Left hindlimb (tissue), 1 donor: ENCODE results near the gene RBM5.

ENCODE experiments used
- DNase-seq: peaks from one replicate; pipeline ENCODE4 v3.0.0-alpha.2; 2018

Gene RBM5

GRCh38 chr3:50139308-50139707, 50.6 kb downstream of the RBM5 start:
- no peak for DNase-seq

GRCh38 chr3:50139718-50140423, 51.2 kb downstream of the RBM5 start:
- DNase-seq, result no peak

DNA sequence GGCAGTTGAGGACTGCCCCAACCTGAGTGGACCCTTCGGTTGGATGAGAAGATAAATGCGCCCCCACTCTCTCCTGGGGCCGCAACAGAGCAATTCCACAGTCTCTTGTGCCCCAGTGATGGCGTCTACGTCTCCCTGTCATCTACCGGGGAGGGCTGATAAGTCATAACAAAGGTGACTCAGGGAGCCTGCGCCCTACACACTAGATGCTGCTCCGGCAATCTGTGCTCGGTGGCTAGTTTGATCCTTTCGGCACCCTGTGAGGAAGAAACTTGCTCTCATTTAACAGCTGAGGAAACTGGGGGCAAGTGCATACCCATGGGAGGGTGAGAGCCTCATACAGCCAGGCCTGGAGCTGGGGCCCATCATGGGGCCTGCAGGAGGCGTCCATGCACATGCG, 52.3 kb downstream of the RBM5 start:
- DNase-seq, result no peak

- DNase-seq, result no peak
Observed at GRCh38 chr3:50146316-50146901, 57.7 kb downstream of the RBM5 start.

GRCh38 chr3:50147016-50147415, 58.3 kb downstream of the RBM5 start:
- DNase-seq, result no peak

DNA sequence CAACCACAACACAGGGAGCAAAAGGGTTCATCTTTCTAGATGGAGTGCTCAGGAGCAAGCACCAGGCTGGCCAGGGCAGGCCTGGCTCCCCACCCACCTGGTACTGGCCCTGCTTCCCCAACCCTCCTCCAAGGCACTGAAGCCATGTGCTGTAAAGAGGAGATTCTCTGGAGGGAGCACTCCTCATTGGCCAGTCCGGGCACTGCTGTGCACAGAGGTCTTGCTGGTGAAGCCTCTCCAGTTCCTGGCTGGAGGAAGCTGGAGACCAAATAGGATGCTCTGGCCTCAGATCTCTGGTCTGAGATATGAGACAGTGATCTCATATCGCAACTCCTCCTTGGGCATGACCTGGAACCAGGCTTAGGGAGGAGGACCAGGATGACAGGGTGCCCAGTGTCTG, 58.7 kb downstream of the RBM5 start:
- no peak for DNase-seq

DNA sequence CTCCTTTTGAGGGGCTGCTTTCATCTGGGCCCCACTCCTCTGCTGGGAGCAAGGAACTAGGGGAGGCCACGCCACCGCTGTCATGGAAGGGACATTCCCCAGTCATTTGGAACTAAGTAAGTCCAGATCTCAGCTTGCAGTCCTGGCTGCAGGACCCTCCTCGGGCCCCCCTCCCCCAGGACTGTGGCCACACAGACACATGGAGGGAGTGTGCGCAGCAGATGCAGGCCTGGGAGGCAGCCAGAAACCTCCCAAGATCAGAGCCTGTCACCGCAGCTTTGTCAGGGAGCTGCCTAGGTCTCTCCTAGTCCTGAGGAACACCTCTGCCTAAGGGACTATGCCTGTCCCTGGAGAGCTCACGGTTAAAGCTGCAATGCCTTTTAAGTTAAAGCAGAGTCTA, 59.1 kb downstream of the RBM5 start:
- DNase-seq, result no peak

DNA sequence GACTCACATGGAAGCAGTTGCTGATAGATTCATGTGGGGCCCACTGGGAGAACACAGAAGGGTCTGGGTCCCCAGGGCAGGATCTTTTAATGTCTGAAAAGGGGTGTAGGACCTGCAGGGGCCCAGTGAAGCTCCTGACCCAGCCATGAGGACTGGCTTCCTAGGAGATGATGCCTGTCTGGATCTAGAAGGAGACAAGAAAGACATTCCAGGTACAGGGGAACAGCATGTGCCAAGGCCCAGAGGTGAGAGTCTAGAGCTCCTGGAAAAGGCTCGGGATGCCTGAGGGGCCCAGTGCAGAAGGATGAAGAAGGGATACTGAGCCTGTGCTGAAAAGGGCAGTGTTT, 61.7 kb downstream of the RBM5 start:
- no peak for DNase-seq

DNA sequence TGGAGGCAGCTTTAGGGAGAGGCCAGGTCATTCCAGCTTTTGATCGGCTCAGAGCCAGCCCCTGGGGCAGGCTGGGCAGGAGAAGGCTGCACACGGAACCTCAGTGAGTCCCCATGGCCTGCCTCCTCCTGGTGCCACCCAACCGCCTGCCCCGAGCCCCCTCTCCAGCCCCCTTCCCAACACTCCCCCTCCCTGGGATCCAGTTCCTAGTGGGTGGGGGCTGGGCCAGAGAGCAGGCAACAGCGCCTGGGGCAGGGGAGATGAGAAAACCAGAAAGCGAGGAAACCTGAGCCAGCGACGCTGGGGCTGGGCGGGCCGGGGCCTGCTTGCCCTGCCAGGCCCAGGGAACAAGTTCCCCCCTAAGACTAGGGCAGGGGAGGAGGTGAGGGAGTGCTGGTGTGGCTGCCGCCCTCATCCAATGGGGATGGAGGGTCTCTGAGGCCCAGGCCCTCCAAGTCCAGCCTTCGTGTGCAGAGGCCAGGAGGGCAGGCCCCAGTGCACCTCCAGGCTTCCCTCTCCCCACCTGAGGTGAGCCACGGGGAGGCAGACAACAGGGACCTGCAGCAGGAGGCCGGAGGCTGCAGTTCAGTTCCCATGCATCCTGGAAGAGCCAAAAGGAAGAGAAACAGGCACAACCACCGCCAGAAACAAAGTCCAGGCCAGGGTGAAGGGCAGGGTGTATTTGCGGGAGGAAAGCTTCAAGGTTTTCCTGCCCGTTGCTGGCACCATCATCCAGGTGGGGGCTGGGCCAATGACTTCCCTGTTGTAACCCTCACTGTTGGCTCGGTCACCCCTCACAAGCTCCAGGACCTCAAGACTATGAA, 62.4 kb downstream of the RBM5 start:
- peak; percentile 87 for DNase-seq

DNA sequence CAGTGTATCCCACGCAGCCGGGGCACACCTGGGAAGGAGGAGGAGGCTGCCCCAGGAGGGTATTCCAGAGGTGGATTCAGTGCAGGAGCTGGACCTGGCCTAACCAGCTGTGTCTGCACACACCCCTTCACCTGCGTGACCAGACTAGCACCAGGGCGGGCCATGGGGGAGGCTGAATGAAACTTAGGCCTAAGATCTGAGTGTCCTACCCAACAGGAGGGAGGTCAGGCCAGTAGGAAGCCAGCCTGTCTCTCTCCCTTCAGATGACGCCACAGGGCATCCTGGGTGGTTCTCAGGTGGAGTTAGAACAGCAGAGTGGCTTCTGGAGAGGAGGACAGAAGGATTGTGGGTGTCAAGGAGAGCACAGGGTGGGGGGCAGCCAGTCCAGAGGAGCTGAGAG, 63.0 kb downstream of the RBM5 start:
- DNase-seq, result no peak

- no peak for DNase-seq
Observed at GRCh38 chr3:50153782-50154475, 65.2 kb downstream of the RBM5 start.

- no peak for DNase-seq
Observed at GRCh38 chr3:50154476-50154839, 65.7 kb downstream of the RBM5 start.

- peak; percentile 74 for DNase-seq
Observed at GRCh38 chr3:50154840-50155490, 66.2 kb downstream of the RBM5 start, which contains the start of gene SEMA3F. TSS of gene SEMA3F (plus strand) at chr3:50155324. CDS start at chr3:50159623, 4,299 bp downstream.

GRCh38 chr3:50155491-50155878, 66.8 kb downstream of the RBM5 start:
- DNase-seq, result no peak

DNA sequence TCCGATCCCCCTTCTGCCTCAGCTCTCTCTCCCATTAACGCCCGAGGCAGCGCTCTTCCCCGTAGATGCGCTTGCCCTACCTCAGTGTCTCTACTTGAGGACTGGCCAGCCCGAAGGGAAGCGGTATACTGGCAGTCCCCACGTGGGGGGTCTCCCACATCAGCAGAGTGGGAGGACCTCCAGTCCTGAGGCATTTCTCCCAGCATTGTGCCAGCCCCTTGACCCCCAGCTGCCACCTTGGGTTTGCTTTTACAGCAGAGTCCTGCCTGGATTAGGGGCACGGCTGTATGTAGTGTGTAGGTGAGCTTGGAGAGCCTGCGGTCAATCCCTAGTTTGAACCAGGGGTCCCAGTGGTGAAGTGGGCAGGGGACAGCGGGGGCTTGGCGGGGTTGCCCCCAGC, 67.2 kb downstream of the RBM5 start:
- no peak for DNase-seq

- peak; percentile 78 for DNase-seq
Observed at GRCh38 chr3:50156549-50157493, 68.1 kb downstream of the RBM5 start.

GRCh38 chr3:50157827-50158529, 69.3 kb downstream of the RBM5 start:
- DNase-seq, result no peak

- no peak for DNase-seq
Observed at GRCh38 chr3:50158530-50159146, 69.9 kb downstream of the RBM5 start.

DNA sequence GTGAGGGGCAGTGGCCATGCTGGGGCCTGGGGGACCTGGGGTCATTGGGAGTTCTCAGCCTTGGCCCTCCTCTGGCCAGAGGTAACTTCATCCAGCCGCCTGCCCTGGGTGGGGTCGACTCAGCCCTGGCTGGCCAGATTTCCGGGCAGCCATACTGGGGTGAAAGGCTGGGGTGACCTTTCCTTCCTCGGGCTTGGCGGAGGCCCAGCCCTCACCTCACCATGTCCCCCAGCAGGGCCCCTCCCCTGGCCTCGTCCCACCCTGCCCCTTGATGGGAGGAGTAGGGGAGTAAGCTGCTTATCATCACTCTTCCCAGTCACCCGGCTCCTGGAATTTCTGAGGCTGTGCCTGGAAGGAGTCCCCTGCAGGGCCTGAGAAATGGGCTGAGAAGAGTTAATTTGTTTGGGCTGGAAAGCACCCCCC, 71.9 kb downstream of the RBM5 start:
- no peak for DNase-seq

DNA sequence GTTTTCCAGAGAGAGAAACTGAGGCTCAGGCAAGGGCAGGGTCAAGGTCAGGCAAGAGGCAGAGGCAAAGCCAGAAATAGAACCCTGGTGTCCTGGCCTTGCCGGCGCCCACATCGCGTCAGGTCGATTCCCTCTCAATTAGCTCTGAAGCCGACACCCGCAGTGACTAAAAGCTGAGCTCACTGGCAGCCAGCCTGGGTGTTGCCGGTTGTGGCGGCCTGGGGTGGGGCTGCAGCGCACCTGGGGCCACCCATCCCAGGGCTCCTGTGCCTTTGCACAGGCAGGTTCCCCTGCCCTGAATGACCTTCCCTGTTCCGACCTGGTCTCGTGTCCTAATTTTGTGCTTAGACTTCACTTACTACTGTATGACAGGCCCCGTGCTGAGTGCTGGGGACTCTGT, 72.6 kb downstream of the RBM5 start:
- DNase-seq, result no peak
